ENCODE measurements around the gene PKDCC. TPM values are rescaled to one million over a fixed set of nuclear protein-coding genes. Genes with fewer than 3 reads are reported as not detected.

PKDCC gene
- total and polyA plus RNA-seq, 2 of the 13 experiments (the other 11 are each of a cell fraction or from before 2014, with no cell fraction given), result 52.6 to 58.8 TPM

- TF ChIP-seq ZNF800 (CRISPR knock-in tag; IDR thresholded peaks at IDR 0.05) (no peak), ZFX (CRISPR knock-in tag; IDR thresholded peaks at IDR 0.05; ENCODE audit: low read depth) (peak; percentile 26; the same call in 1 of the 2 replicates), ZNF7 (CRISPR knock-in tag; IDR thresholded peaks at IDR 0.05) (no peak), SNAPC2 (CRISPR knock-in tag; IDR thresholded peaks at IDR 0.05) (no peak)
These were observed 52.9 kb downstream of the PKDCC start (continued) for GRCh38 chr2:42100683-42101205.

DNA sequence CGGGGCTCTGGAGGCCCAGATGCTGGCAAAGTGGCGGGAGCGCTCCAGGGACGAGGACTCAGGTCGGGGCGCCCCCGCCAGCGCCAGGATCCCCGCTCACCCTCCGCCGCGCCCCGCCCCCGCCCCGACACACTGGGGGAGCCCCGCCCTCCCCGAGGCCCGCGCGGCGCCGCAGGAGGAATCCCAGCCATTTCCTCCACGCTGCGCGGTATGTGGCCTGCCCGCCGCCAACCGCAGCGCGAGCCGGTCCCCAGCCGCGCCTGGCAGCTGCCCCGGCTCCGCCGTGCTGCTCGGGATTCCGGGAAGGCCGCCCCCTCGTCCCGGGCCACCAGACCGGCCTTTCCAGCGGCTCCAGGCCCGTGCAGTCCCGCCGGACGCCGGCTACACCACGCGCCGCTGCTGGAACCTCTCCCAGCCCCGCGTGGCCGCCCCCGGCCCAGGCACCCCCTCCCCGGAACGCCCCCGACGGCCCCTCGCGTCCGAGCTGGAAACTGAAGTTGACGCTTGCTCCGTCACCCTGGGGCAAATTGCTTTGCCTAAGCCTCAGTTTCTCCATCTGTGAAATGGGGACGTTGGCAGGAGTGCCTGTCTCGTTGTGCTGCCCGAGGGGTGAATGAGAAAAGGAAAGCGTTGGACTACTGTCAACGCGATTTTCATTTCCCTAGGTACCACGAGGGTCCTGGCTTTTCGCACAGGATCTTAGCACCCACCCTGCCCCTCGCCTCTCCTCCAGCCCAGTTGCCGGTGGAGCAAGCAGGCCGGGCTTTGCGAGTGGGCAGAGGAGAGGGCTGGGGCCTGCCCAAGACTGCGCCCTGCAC lies 53.6 kb downstream of the PKDCC start:
- H3K36me3 ChIP-seq (replicated peaks in 1 of 2; ENCODE audit: control insufficient read depth in 1 of 2, insufficient read depth in 2 of 2, low read length in 2 of 2), result no peaks in the 10 kb centered on the region
- FAIRE-seq, result no peak
- H3K4me1 ChIP-seq (ENCODE audit: insufficient read depth, low read length), result peaks cover 82% of the 10 kb centered on the region
- no peak for ATAC-seq
- no peak overlapping the region for H3K4me3 ChIP-seq (replicated peaks in 1 of 3; ENCODE audit: insufficient read depth in 1 of 3, low read depth in 2 of 3, low read length in 3 of 3)
- H2AFZ ChIP-seq (ENCODE audit: low read length), result no peak overlapping the region
- peaks cover 19% of the 10 kb centered on the region for H3K79me2 ChIP-seq (ENCODE audit: insufficient read depth, low read length)
- POLR2A ChIA-PET, result no interaction called here
- 0 out of 2 replicates have a peak overlapping the region, but pooled peaks have one; percentile 2 for H3K9ac ChIP-seq (ENCODE audit: insufficient read depth, low read depth, low read length)
- no TSS peak for BruUV-seq (replicated peaks)
- 0 out of 2 replicates have a peak overlapping the region, but pooled peaks have one; percentile 0 for H3K4me2 ChIP-seq (ENCODE audit: low read depth, low read length)
- peak overlapping the region; percentile 31 for H3K27ac ChIP-seq (ENCODE audit: extremely low read length, insufficient read depth, low read length)
- no peaks in the 10 kb centered on the region for H3K27me3 ChIP-seq (ENCODE audit: control insufficient read depth in 1 of 2, insufficient read depth in 2 of 2, low read length in 2 of 2)
- H3K9me3 ChIP-seq (ENCODE audit: low read length), result peaks cover 8% of the 10 kb centered on the region; the same call in 1 of the 2 replicates
- in situ Hi-C loops (cut with HindIII; ENCODE audit: extremely low pct_ligation_motif_present, low pct_unique_long_range_greater_than_20kb) (no loop called here), intact Hi-C loops (cut with micrococcal nuclease; ENCODE audit: unreplicated experiment) (no loop called here)
- H4K20me1 ChIP-seq (ENCODE audit: insufficient read depth, low read length), result no peaks in the 10 kb centered on the region
- 97% methylated on average over 69 of the region's 77 CpGs for WGBS (ENCODE audit: low lambda C conversion rate)
- no peak for DNase-seq (ENCODE audit: low spot score)
- CTCF ChIA-PET (ENCODE audit: low intra/inter-chr PET ratio, low total read pairs), result no interaction called here
- TF ChIP-seq, protein P1, sequence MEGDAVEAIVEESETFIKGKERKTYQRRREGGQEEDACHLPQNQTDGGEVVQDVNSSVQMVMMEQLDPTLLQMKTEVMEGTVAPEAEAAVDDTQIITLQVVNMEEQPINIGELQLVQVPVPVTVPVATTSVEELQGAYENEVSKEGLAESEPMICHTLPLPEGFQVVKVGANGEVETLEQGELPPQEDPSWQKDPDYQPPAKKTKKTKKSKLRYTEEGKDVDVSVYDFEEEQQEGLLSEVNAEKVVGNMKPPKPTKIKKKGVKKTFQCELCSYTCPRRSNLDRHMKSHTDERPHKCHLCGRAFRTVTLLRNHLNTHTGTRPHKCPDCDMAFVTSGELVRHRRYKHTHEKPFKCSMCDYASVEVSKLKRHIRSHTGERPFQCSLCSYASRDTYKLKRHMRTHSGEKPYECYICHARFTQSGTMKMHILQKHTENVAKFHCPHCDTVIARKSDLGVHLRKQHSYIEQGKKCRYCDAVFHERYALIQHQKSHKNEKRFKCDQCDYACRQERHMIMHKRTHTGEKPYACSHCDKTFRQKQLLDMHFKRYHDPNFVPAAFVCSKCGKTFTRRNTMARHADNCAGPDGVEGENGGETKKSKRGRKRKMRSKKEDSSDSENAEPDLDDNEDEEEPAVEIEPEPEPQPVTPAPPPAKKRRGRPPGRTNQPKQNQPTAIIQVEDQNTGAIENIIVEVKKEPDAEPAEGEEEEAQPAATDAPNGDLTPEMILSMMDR (CRISPR knock-in tag; IDR thresholded peaks at IDR 0.05), result no peak
- TF ChIP-seq KDM1A (CRISPR knock-in tag; IDR thresholded peaks at IDR 0.05), result 0 out of 2 replicates have a peak, but pooled peaks have one; percentile 58
- no peak for TF ChIP-seq REL (CRISPR knock-in tag; conservative IDR thresholded peaks at IDR 0.05)
- TF ChIP-seq, protein P2, sequence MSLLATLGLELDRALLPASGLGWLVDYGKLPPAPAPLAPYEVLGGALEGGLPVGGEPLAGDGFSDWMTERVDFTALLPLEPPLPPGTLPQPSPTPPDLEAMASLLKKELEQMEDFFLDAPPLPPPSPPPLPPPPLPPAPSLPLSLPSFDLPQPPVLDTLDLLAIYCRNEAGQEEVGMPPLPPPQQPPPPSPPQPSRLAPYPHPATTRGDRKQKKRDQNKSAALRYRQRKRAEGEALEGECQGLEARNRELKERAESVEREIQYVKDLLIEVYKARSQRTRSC (CRISPR knock-in tag; IDR thresholded peaks at IDR 0.05; ENCODE audit: low read depth), result no peak
- no peak; the same call in 1 of the 2 replicates for TF ChIP-seq ZNF776 (CRISPR knock-in tag; IDR thresholded peaks at IDR 0.05)
- TF ChIP-seq KLF16 (CRISPR knock-in tag; IDR thresholded peaks at IDR 0.05), result no peak
- TF ChIP-seq ATF7 (IDR thresholded peaks at IDR 0.05), result no peak
- TF ChIP-seq ATF7 (CRISPR knock-in tag; IDR thresholded peaks at IDR 0.05), result no peak
- TF ChIP-seq FOXA3 (CRISPR knock-in tag; IDR thresholded peaks at IDR 0.05), result no peak
- TF ChIP-seq, protein P3, sequence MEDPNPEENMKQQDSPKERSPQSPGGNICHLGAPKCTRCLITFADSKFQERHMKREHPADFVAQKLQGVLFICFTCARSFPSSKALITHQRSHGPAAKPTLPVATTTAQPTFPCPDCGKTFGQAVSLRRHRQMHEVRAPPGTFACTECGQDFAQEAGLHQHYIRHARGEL (CRISPR knock-in tag; IDR thresholded peaks at IDR 0.05), result 0 out of 2 replicates have a peak, but pooled peaks have one; percentile 45
- no peak for TF ChIP-seq ZKSCAN1 (IDR thresholded peaks at IDR 0.05; ENCODE audit: low read length)
- 0 out of 2 replicates have a peak, but pooled peaks have one; percentile 48 for TF ChIP-seq HIC2 (CRISPR knock-in tag; IDR thresholded peaks at IDR 0.05; ENCODE audit: low read depth)

Data from HepG2 (cell line).